HEK293 (cell line): ENCODE results near the gene AGK.
A peak's percentile ranks its signal among the peaks of the same experiment; 100 is the strongest.

Source experiments
- CTCF ChIA-PET: fragments of 350-600 bp; formaldehyde crosslinking; extraction: SDS; loops from one replicate; lab custom pipeline; 2021; ENCODE audit warnings: antibody characterized with exemption; lab: Yijun Ruan, JAX
- POLR2A ChIA-PET: fragments of 300-600 bp; formaldehyde crosslinking; extraction: SDS; loops from one replicate; lab custom pipeline; 2020; ENCODE audit warnings: antibody characterized with exemption, inconsistent platforms; lab: Yijun Ruan, JAX
- H3K27ac ChIP-seq: fragments of 200-500 bp; sonication (Bioruptor generic); 2 replicates; pipeline ENCODE4 v1.5.1; 2014; ENCODE audit warnings: low read depth, low read length, control low read depth, inconsistent platforms; ENCODE audit errors: extremely low read depth
- H3K36me3 ChIP-seq, 2 experiments: fragments of 200-500 bp in 1 of 2; sonication (Bioruptor generic) in 1 of 2; 1 replicate in 1 of 2; 2 replicates in 1 of 2; pipeline ENCODE4 v1.5.1; 2014 to 2017; ENCODE audit warnings: inconsistent platforms in 2 of 2, low read length in 2 of 2; ENCODE audit not compliant: control insufficient read depth in 2 of 2, insufficient read depth in 1 of 2
- H3K4me1 ChIP-seq: fragments of 200-500 bp; sonication (Bioruptor generic); 2 replicates; pipeline ENCODE4 v1.5.1; 2014; ENCODE audit warnings: mild to moderate bottlenecking, low read length, inconsistent platforms; ENCODE audit not compliant: control insufficient read depth, insufficient read depth
- H3K4me3 ChIP-seq: 2 replicates; pipeline ENCODE4 v1.5.1; 2011; ENCODE audit warnings: low read depth, mild to moderate bottlenecking, control low read depth, low read length, moderate library complexity
- H3K9me3 ChIP-seq: fragments of 200-500 bp; sonication (Bioruptor generic); 2 replicates; pipeline ENCODE4 v1.5.1; 2014; ENCODE audit warnings: low read depth, low read length, inconsistent platforms; ENCODE audit not compliant: control insufficient read depth, insufficient read depth
- FEZF1 ChIP-seq: fragments of 450-650 bp; formaldehyde crosslinking; IDR thresholded peaks from 2 replicates; pipeline ENCODE4 v1.5.1; 2016; ENCODE audit warnings: missing biosample characterization, missing genetic modification characterization
- GFI1B ChIP-seq: fragments of 450-650 bp; formaldehyde crosslinking; IDR thresholded peaks from 2 replicates; pipeline ENCODE4 v1.5.1; 2016; ENCODE audit warnings: missing biosample characterization, missing genetic modification characterization
- GLIS1 ChIP-seq: fragments of 450-650 bp; formaldehyde crosslinking; IDR thresholded peaks from 2 replicates; pipeline ENCODE4 v1.5.1; 2016; ENCODE audit warnings: missing biosample characterization, missing genetic modification characterization
- REPIN1 ChIP-seq: fragments of 450-650 bp; formaldehyde crosslinking; IDR thresholded peaks from 2 replicates; pipeline ENCODE4 v1.5.1; 2017; ENCODE audit warnings: missing biosample characterization, missing genetic modification characterization, low read depth
- SCRT1 ChIP-seq: fragments of 450-650 bp; formaldehyde crosslinking; IDR thresholded peaks from 2 replicates; pipeline ENCODE4 v1.5.1; 2016; ENCODE audit warnings: missing biosample characterization, missing genetic modification characterization, borderline replicate concordance
- ZBTB17 ChIP-seq: fragments of 450-650 bp; formaldehyde crosslinking; IDR thresholded peaks from 2 replicates; pipeline ENCODE4 v1.5.1; 2016; ENCODE audit warnings: missing biosample characterization, missing genetic modification characterization
- ZBTB8A ChIP-seq: fragments of 450-650 bp; formaldehyde crosslinking; IDR thresholded peaks from 2 replicates; pipeline ENCODE4 v1.5.1; 2016; ENCODE audit warnings: missing biosample characterization, missing genetic modification characterization
- ZNF10 ChIP-seq: fragments of 450-650 bp; formaldehyde crosslinking; IDR thresholded peaks from 2 replicates; pipeline ENCODE4 v1.5.1; 2017; ENCODE audit warnings: missing biosample characterization, missing genetic modification characterization
- ZNF16 ChIP-seq: fragments of 450-650 bp; formaldehyde crosslinking; IDR thresholded peaks from 2 replicates; pipeline ENCODE4 v1.5.1; 2016; ENCODE audit warnings: low read depth, missing biosample characterization, missing genetic modification characterization
- ZNF184 ChIP-seq: fragments of 450-650 bp; IDR thresholded peaks from 2 replicates; pipeline ENCODE4 v1.5.1; 2018; ENCODE audit warnings: missing biosample characterization, mild to moderate bottlenecking, missing genetic modification characterization
- ZNF394 ChIP-seq: fragments of 450-650 bp; formaldehyde crosslinking; IDR thresholded peaks from 2 replicates; pipeline ENCODE4 v1.5.1; 2016; ENCODE audit warnings: missing biosample characterization, missing genetic modification characterization, mild to moderate bottlenecking, moderate library complexity, borderline replicate concordance
- ZNF48 ChIP-seq: fragments of 450-650 bp; formaldehyde crosslinking; IDR thresholded peaks from 2 replicates; pipeline ENCODE4 v1.5.1; 2016; ENCODE audit warnings: missing biosample characterization, missing genetic modification characterization
- ZNF510 ChIP-seq: fragments of 450-650 bp; formaldehyde crosslinking; IDR thresholded peaks from 2 replicates; pipeline ENCODE4 v1.5.1; 2018; ENCODE audit warnings: mild to moderate bottlenecking, missing genetic modification characterization, missing biosample characterization; ENCODE audit not compliant: insufficient replicate concordance
- ZNF514 ChIP-seq: fragments of 450-650 bp; formaldehyde crosslinking; IDR thresholded peaks from 2 replicates; pipeline ENCODE4 v1.5.1; 2016; ENCODE audit warnings: missing biosample characterization, missing genetic modification characterization
- ZNF843 ChIP-seq: fragments of 450-650 bp; formaldehyde crosslinking; IDR thresholded peaks from 2 replicates; pipeline ENCODE4 v1.5.1; 2016; ENCODE audit warnings: missing biosample characterization, missing genetic modification characterization
- TF ChIP-seq, protein P1 (sequence below): fragments of 450-650 bp; formaldehyde crosslinking; IDR thresholded peaks from 2 replicates; pipeline ENCODE4 v1.5.1; 2016; ENCODE audit warnings: missing biosample characterization, missing genetic modification characterization
- TF ChIP-seq, protein P2 (sequence below): fragments of 450-650 bp; formaldehyde crosslinking; IDR thresholded peaks from 2 replicates; pipeline ENCODE4 v1.5.1; 2017; ENCODE audit warnings: missing biosample characterization, missing genetic modification characterization
- TF ChIP-seq, protein P3 (sequence below): fragments of 450-650 bp; formaldehyde crosslinking; IDR thresholded peaks from 2 replicates; pipeline ENCODE4 v1.5.1; 2016; ENCODE audit warnings: missing biosample characterization, missing genetic modification characterization
- TF ChIP-seq, protein P4 (sequence below): fragments of 450-650 bp; IDR thresholded peaks from 2 replicates; pipeline ENCODE4 v1.5.1; 2018; ENCODE audit warnings: missing biosample characterization, mild to moderate bottlenecking, missing genetic modification characterization
- TF ChIP-seq, protein P5 (sequence below): fragments of 450-650 bp; formaldehyde crosslinking; IDR thresholded peaks from 2 replicates; pipeline ENCODE4 v1.5.1; 2016; ENCODE audit warnings: missing biosample characterization, missing genetic modification characterization
- TF ChIP-seq, protein P6 (sequence below): fragments of 450-650 bp; formaldehyde crosslinking; IDR thresholded peaks from 2 replicates; pipeline ENCODE4 v1.5.1; 2017; ENCODE audit warnings: missing biosample characterization, missing genetic modification characterization

The AGK gene

DNA sequence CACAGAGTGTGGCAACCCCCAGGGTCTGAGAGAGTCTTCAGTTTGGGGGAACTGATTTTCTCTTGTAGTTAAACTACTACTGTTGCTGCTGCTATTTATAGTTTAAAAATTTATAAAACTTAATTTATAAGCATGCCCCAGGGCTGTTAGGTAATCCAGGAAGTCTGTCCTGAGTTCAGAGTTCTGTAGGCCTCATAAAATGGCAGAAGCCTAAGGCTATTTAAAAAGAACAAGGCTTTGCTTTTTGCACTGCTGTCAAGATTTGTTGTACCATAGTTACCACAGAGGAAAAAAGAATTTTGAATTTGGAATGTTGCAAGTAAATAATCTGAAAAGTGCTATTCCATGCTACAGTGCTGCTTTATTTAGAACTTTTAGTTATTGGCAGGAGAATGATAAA is 66.1 kb downstream of the AGK start:
- H3K4me3 ChIP-seq, result no peak overlapping the region
- no peaks in the 10 kb centered on the region for H3K4me1 ChIP-seq
- peaks cover 4 to 39% of the 10 kb centered on the region in 2 experiments; a peak in 2 of 3 replicates for H3K36me3 ChIP-seq
- no peaks in the 10 kb centered on the region for H3K9me3 ChIP-seq
- TF ChIP-seq, protein P1, sequence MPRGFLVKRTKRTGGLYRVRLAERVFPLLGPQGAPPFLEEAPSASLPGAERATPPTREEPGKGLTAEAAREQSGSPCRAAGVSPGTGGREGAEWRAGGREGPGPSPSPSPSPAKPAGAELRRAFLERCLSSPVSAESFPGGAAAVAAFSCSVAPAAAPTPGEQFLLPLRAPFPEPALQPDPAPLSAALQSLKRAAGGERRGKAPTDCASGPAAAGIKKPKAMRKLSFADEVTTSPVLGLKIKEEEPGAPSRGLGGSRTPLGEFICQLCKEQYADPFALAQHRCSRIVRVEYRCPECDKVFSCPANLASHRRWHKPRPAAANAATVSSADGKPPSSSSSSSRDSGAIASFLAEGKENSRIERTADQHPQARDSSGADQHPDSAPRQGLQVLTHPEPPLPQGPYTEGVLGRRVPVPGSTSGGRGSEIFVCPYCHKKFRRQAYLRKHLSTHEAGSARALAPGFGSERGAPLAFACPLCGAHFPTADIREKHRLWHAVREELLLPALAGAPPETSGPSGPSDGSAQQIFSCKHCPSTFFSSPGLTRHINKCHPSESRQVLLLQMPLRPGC (tag by site-specific recombination), result no peak
- TF ChIP-seq, protein P2, sequence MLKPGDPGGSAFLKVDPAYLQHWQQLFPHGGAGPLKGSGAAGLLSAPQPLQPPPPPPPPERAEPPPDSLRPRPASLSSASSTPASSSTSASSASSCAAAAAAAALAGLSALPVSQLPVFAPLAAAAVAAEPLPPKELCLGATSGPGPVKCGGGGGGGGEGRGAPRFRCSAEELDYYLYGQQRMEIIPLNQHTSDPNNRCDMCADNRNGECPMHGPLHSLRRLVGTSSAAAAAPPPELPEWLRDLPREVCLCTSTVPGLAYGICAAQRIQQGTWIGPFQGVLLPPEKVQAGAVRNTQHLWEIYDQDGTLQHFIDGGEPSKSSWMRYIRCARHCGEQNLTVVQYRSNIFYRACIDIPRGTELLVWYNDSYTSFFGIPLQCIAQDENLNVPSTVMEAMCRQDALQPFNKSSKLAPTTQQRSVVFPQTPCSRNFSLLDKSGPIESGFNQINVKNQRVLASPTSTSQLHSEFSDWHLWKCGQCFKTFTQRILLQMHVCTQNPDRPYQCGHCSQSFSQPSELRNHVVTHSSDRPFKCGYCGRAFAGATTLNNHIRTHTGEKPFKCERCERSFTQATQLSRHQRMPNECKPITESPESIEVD (tag by site-specific recombination), result no peak
- TF ChIP-seq, protein P3, sequence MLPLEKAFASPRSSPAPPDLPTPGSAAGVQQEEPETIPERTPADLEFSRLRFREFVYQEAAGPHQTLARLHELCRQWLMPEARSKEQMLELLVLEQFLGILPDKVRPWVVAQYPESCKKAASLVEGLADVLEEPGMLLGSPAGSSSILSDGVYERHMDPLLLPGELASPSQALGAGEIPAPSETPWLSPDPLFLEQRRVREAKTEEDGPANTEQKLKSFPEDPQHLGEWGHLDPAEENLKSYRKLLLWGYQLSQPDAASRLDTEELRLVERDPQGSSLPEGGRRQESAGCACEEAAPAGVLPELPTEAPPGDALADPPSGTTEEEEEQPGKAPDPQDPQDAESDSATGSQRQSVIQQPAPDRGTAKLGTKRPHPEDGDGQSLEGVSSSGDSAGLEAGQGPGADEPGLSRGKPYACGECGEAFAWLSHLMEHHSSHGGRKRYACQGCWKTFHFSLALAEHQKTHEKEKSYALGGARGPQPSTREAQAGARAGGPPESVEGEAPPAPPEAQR (tag by site-specific recombination), result no peak
- TF ChIP-seq ZNF394 (tag by site-specific recombination) (no peak), ZNF48 (tag by site-specific recombination) (no peak), ZNF184 (no peak), FEZF1 (tag by site-specific recombination) (no peak)
- H3K27ac ChIP-seq, result no peak overlapping the region
- CTCF ChIA-PET, result no interaction called here
- POLR2A ChIA-PET, result no interaction called here

DNA sequence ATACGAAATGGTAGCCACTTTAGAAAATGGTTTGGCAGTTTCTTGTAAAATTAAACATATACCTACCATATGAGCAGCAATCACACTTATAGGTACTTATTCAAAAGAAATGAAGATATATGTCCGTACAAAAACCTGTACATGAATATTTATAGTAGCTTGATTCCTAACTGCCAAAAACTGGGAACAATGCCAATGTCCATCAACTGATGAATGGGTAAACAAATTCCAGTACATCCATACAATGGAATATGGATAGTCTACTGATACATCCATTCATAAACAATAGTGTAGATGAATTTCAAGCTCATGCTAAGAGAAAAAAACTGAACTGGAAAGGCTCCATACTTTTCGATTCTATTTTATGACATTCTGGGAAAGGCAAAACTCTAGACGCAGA is 68.5 kb downstream of the AGK start:
- ChIA-PET POLR2A (no interaction called here), CTCF (interaction anchor here (0.7 to 1.6 kb wide), 4 partner anchors 9 to 192 kb away, joined by 3 to 4 read pairs (median 4); no protein-coding TSS in a partner anchor)
- peak; percentile 92 for TF ChIP-seq ZNF10 (tag by site-specific recombination)
- TF ChIP-seq ZNF843, result no peak
- TF ChIP-seq, protein P4, sequence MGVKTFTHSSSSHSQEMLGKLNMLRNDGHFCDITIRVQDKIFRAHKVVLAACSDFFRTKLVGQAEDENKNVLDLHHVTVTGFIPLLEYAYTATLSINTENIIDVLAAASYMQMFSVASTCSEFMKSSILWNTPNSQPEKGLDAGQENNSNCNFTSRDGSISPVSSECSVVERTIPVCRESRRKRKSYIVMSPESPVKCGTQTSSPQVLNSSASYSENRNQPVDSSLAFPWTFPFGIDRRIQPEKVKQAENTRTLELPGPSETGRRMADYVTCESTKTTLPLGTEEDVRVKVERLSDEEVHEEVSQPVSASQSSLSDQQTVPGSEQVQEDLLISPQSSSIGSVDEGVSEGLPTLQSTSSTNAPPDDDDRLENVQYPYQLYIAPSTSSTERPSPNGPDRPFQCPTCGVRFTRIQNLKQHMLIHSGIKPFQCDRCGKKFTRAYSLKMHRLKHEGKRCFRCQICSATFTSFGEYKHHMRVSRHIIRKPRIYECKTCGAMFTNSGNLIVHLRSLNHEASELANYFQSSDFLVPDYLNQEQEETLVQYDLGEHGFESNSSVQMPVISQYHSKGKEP (tag by site-specific recombination), result no peak
- TF ChIP-seq, protein P5, sequence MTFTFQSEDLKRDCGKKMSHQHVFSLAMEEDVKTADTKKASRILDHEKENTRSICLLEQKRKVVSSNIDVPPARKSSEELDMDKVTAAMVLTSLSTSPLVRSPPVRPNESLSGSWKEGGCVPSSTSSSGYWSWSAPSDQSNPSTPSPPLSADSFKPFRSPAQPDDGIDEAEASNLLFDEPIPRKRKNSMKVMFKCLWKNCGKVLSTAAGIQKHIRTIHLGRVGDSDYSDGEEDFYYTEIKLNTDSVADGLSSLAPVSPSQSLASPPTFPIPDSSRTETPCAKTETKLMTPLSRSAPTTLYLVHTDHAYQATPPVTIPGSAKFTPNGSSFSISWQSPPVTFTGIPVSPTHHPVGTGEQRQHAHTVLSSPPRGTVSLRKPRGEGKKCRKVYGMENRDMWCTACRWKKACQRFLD (tag by site-specific recombination), result no peak
- no peak for TF ChIP-seq GLIS1 (tag by site-specific recombination)
- no peak for TF ChIP-seq GFI1B (tag by site-specific recombination)
- TF ChIP-seq ZNF16, result no peak
- Histone ChIP-seq H3K4me3 (no peak overlapping the region), H3K27ac (no peak overlapping the region), H3K36me3 (peaks cover 0 to 53% of the 10 kb centered on the region in 2 experiments; a peak in 2 of 3 replicates), H3K4me1 (no peaks in the 10 kb centered on the region), H3K9me3 (no peaks in the 10 kb centered on the region)

DNA sequence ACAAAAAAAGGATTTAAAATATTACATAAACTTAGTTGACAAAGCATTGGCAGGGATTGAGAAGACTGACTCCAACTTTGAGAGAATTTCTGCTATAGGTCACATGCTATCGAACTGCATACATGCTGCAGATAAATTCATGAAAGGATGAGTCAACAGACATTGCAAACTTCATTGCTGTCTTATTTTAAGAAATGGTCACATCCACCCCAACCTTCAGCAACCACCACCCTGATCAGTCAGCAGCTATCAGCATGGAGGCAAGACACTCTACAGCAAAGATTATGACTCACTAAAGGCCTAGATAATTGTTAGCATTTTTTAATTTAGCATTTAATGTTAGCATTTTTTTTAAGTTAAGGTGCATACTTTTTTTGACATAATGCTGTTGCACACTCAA is 73.6 kb downstream of the AGK start:
- ChIA-PET POLR2A (no interaction called here), CTCF (no interaction called here)
- Histone ChIP-seq H3K9me3 (no peaks in the 10 kb centered on the region), H3K4me1 (no peaks in the 10 kb centered on the region), H3K4me3 (no peak overlapping the region), H3K36me3 (peaks cover 0 to 45% of the 10 kb centered on the region in 2 experiments; a peak in 2 of 3 replicates), H3K27ac (no peak overlapping the region)
- TF ChIP-seq ZNF514 (tag by site-specific recombination), result no peak
- no peak for TF ChIP-seq REPIN1 (tag by site-specific recombination)
- no peak for TF ChIP-seq ZBTB8A (tag by site-specific recombination)
- TF ChIP-seq, protein P6, sequence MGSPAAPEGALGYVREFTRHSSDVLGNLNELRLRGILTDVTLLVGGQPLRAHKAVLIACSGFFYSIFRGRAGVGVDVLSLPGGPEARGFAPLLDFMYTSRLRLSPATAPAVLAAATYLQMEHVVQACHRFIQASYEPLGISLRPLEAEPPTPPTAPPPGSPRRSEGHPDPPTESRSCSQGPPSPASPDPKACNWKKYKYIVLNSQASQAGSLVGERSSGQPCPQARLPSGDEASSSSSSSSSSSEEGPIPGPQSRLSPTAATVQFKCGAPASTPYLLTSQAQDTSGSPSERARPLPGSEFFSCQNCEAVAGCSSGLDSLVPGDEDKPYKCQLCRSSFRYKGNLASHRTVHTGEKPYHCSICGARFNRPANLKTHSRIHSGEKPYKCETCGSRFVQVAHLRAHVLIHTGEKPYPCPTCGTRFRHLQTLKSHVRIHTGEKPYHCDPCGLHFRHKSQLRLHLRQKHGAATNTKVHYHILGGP (tag by site-specific recombination), result no peak
- no peak for TF ChIP-seq SCRT1 (tag by site-specific recombination)
- TF ChIP-seq ZBTB17, result no peak
- TF ChIP-seq ZNF510 (tag by site-specific recombination), result no peak
